Skeletal muscle satellite cell (primary cell): ENCODE measurements around the gene STK11.

Source experiments
- H3K27me3 ChIP-seq: 2 replicates; pipeline ENCODE4 v1.7.0; 2013; ENCODE audit warnings: low read length; ENCODE audit not compliant: control insufficient read depth, insufficient read depth
- H3K36me3 ChIP-seq: 2 replicates; pipeline ENCODE4 v1.7.0; 2013; ENCODE audit warnings: mild to moderate bottlenecking, control low read depth, low read length; ENCODE audit not compliant: insufficient read depth
- H3K4me1 ChIP-seq: 2 replicates; pipeline ENCODE4 v1.7.0; 2013; ENCODE audit warnings: low read length; ENCODE audit not compliant: control insufficient read depth, insufficient read depth
- H3K4me2 ChIP-seq: 2 replicates; pipeline ENCODE4 v1.7.0; 2013; ENCODE audit warnings: mild to moderate bottlenecking, low read length
- H3K4me3 ChIP-seq: 2 replicates; pipeline ENCODE4 v1.7.0; 2013; ENCODE audit warnings: low read length
- H3K9ac ChIP-seq: 2 replicates; pipeline ENCODE4 v1.7.0; 2013; ENCODE audit warnings: mild to moderate bottlenecking, low read depth, low read length, moderate library complexity
- H3K9me3 ChIP-seq: replicated peaks from 2 replicates; pipeline ENCODE4 v1.7.0; 2013; ENCODE audit warnings: mild to moderate bottlenecking, control low read depth, low read length

The STK11 gene

DNA sequence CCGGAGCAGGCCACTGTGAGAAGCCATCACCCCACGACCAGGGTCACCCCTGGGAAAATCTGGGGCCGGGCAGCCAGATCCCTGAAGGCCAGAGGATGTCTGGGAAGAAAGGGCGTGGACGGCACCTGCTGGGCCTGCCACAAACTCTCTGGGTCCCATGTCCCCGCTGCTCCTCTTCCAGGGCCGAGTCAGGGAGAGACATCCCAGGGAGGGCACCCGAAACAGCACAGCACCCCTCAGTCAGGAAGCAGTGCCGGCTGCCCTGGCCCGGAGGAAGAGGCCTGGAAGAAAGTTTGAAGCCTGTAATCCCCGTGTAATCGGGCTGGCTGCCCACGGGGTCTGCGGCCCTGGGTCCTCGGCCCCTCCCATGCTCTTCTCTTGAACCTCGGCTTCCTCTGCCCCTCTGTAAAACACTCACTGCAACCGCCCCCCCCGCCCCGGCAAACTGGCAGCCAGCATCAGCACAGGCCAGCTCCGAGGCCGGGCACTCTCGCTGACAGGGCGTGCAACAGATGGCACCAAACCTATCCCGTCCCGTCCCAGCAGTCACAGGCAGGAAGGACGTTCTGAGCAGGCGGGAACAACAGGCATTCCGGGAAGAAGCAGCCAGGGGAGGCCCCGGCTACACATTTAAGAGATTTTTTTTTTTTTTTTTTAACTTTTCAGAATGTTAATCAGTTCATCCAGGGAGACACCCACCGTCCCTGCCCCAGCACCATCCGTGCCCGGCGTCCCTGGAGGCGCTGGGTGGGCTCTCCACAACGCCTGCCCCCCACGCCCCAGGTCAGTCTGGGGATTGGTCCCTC, 33.0 kb upstream of the STK11 start:
- peaks cover 9% of the 10 kb centered on the region for H3K36me3 ChIP-seq
- peak overlapping the region; percentile 97 for H3K4me2 ChIP-seq
- H3K4me3 ChIP-seq = peak overlapping the region; percentile 91
- H3K4me1 ChIP-seq = peaks cover 48% of the 10 kb centered on the region
- H3K9ac ChIP-seq = peak overlapping the region; percentile 94
- H3K9me3 ChIP-seq = no peaks in the 10 kb centered on the region
- H3K27me3 ChIP-seq = no peaks in the 10 kb centered on the region

DNA sequence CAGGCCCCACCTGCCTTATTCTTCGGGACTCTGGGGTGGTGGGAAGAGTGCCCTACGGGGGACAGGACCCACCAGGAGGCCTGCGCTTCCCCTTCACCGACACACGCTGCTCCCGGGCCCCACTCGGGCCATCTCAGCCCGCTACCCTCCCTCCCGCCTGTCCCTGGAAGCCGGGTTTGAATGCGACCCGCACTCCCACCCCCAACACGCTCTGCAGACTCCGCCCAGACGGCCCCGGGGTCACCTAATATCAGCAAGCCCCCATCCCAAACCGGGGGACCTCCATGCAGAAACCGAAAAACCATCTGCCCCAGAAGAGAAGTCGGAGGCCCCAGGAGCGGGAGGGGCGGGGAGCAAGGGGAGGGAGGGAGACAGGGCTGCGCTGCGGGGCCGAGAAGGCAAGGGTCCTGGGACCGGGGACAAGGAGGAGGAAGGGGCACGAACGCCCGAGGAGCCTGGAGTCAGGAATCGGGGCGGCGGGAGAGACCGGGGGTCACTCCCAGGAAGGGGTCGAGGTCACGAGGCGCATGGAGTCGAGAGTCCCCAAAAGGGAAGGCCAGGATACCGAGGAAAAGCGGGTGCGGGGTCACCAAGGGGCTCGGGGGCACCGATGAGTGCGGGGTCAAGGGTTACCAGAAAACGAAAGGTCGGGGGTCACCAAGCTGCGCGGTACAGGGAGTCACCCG, 32.3 kb upstream of the STK11 start:
- peak overlapping the region; percentile 94 for H3K9ac ChIP-seq
- peaks cover 53% of the 10 kb centered on the region for H3K4me1 ChIP-seq
- H3K36me3 ChIP-seq = peaks cover 7% of the 10 kb centered on the region
- H3K4me3 ChIP-seq = peak overlapping the region; percentile 91
- peak overlapping the region; percentile 97 for H3K4me2 ChIP-seq
- H3K9me3 ChIP-seq = no peaks in the 10 kb centered on the region
- no peaks in the 10 kb centered on the region for H3K27me3 ChIP-seq

DNA sequence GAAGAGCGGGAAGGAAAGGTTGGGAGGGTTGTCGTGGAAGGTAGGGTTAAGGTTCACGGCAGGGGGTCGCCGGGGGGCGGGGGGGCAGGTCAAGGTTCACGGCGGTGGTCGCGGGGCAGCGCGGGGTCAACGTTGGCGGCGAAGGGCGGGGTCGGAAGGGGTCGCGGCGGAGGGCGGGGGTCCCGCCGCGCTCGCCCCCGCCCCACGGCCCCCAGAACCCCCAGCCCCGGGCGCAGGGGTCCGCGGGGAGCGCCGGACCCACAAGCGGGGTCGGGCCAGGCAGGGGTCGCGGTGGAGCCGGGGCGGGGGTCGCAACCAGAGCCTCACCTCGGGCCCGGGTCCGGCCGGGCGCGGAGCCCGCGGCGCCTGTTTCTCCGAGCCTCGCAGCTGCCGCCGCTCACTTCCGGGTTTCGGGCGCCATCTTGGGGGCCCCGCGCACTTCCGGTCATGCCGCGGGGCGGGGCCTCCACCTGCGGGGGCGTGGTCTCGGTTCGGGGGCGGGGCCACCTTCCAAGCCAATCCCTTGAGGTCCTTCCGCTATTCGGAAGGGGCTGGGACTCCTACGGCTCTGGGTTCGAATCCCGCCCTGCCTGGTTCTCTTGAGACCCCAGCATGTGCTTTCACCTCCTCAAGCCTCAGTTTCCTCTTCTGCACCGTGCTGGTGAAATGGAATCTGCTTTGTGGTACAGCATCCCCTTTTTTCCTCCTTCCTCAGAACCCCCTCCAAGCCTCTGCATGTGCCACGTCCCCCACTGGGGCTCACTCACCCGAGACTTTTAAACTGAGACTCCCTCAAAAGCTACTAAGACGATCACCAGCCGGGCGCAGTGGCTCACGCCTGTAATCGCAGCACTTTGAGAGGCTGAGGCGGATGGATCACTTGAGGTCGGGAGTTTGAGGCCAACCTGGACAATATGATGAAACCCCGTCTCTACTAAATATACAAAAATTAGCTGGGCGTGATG, 31.5 kb upstream of the STK11 start, which contains the start of gene SBNO2:
Gene SBNO2, minus strand, starts transcription at position 424 of the 965 bp plus-strand sequence. CDS start 19,992 bp downstream, outside the sequence.
- H3K4me1 ChIP-seq = peaks cover 44% of the 10 kb centered on the region
- peak within 1 kb of the TSS; percentile 91 for H3K4me3 ChIP-seq
- no peaks in the 10 kb centered on the region for H3K27me3 ChIP-seq
- H3K4me2 ChIP-seq = peak within 1 kb of the TSS; percentile 97
- peak within 1 kb of the TSS; percentile 94 for H3K9ac ChIP-seq
- H3K9me3 ChIP-seq = no peaks in the 10 kb centered on the region
- H3K36me3 ChIP-seq = peaks cover 6% of the 10 kb centered on the region

DNA sequence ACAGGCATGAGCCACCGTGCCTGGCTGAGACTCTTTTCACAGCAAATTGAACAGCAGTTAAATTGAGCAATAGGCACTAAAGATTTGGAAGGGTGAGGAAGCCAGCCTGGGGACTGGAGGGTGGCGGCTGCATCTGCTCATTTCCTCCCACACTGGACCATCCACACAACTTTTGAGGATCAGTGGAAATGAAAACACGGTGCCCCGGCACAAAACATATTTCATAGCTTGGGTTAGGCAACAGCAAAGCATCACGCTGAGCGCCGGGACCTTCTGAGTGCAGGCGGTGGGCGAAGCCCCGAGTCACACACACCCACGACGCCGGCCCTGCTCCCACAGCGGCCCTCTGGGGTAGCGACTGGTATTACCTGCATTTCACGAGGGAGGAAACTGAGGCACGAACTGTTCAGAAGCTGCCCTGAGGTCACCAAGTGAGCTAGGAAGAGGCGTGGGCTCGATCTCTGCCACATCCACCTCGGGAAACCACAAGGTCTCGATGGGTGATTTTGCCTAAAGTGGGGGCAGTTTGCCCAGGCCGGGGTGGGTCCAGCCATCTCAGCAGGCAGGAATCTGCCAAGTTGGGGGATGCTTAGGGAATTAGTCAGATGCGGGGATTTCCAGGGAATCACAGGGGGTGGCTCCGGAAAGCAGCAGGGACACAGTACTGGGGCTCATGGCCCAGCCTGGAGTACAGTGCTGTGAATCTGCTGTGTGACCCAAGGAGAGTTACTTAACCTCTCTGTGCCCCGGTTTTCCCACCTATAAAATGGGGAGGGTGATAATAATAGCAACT, 28.1 kb upstream of the STK11 start:
- Histone ChIP-seq H3K27me3 (no peaks in the 10 kb centered on the region), H3K36me3 (no peaks in the 10 kb centered on the region), H3K4me3 (peak overlapping the region; percentile 53), H3K9me3 (no peaks in the 10 kb centered on the region), H3K4me1 (peaks cover 29% of the 10 kb centered on the region), H3K4me2 (peak overlapping the region; percentile 78), H3K9ac (peak overlapping the region; percentile 77)

DNA sequence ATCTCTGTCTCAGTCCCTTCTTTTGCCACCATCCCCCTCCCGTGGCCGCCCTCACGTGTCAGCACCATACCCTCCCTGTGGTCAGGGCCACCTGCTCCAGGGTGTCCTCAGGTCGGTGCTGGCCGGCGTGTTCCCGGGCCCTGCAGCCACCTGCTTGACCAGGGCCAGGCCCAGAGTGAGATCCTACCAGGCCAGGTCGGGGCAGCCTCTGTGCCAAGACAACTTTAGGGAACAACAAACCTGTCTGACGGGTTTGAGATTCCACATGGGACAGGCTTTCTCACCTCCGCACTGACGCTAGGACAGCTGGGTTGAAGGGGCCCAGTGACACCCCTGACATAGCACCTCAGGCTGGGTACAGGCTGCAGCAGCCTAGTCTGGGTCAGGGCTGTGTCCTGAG, 24.0 kb upstream of the STK11 start:
- H3K36me3 ChIP-seq = no peaks in the 10 kb centered on the region
- no peak overlapping the region for H3K4me2 ChIP-seq
- H3K4me3 ChIP-seq = no peak overlapping the region
- H3K9ac ChIP-seq = no peak overlapping the region
- peaks cover 24% of the 10 kb centered on the region for H3K4me1 ChIP-seq
- H3K9me3 ChIP-seq = no peaks in the 10 kb centered on the region
- H3K27me3 ChIP-seq = no peaks in the 10 kb centered on the region

DNA sequence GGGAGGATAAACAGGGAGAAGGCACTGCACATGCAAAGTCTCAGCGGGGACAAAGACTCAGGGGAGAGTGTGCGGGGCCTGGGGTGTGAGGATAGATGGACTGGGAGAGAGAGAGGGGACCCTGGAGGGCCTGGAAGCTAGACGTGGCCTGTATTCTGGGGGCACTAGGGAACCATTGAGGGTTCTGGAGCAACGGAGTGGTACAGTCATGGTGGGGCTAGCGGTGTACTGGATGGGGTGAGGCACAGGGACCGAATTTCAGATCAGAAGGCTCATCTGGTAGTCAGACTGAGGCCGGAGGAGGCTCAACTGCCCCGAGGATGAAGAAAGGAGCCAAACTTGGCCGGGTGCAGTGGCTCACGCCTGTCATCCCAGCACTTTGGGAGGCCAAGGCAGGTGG, 23.5 kb upstream of the STK11 start:
- Histone ChIP-seq H3K9me3 (no peaks in the 10 kb centered on the region), H3K4me3 (no peak overlapping the region), H3K36me3 (no peaks in the 10 kb centered on the region), H3K4me1 (peaks cover 20% of the 10 kb centered on the region), H3K9ac (no peak overlapping the region), H3K27me3 (no peaks in the 10 kb centered on the region), H3K4me2 (no peak overlapping the region)

DNA sequence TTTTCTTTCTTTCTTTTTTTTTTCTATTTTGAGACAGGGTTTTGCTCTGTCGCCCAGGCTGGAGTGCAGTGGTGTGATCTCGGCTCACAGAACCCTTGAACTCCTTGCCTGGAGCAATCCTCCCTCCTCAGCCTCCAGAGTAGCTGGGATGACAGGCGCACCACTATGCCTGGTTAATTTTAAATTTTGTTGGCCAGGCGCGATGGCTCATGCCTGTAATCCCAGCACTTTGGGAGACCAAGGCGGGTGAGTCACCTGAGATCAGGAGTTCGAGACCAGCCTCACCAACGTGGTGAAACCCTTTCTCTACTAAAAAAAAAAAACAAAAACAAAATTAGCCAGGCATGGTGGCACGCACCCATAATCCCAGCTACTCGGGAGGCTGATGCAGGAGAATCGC, 22.9 kb upstream of the STK11 start:
- Histone ChIP-seq H3K9me3 (no peaks in the 10 kb centered on the region), H3K27me3 (no peaks in the 10 kb centered on the region), H3K4me2 (no peak overlapping the region), H3K36me3 (no peaks in the 10 kb centered on the region), H3K9ac (no peak overlapping the region), H3K4me3 (no peak overlapping the region), H3K4me1 (peaks cover 13% of the 10 kb centered on the region)

DNA sequence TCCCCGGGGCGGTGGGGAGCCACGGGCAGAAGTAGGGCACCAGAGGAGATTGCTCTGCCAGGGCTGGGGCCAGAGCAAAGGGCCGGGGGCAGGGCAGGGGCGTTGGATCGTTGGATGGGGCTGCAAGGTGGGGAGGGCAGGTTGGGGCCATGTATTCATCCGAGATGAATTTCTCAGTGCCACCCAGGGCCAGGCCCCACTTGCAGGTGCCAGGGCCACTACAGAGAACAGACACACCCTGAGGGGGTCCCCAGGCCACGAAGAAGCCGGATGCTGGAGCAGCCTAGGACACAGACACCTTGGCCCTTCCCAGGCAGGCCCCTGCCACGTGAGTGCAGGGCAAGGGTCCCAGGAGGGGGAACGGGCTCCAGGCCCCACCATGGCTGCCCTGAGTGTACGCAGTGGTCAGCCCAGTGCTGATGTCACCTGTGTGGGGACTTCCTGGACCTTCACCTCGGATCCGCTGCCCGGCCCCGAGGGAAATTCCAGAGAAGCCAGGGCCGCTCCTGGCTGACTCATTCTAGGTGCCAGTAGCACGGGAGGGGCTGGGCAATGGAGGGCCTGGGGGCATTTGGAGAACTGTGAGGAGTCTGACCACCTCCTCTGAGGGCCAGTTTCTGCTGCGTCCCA, 21.9 kb upstream of the STK11 start:
- Histone ChIP-seq H3K4me2 (no peak overlapping the region), H3K4me3 (no peak overlapping the region), H3K27me3 (no peaks in the 10 kb centered on the region), H3K4me1 (peaks cover 10% of the 10 kb centered on the region), H3K36me3 (no peaks in the 10 kb centered on the region), H3K9me3 (no peaks in the 10 kb centered on the region), H3K9ac (no peak overlapping the region)

DNA sequence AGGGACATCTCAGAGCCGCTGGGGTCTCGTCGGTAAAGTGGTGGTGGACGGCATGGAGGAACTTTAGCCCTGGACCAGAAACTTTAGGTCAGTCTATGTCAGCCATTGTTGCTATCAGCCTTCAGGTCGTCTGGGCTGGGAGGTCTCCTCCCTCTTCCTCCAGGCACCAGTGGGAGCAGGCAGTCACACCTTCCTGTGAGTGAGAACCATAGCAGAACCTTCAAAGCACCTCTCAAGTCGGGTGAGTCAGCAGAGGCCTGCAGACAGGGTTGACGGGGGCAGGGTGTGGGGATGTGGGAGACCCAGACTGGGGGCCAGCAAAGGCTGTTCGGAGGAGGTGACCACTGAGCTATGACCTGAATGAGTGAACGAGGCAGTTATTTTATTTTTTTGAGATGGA, 16.2 kb upstream of the STK11 start:
- Histone ChIP-seq H3K4me3 (no peak overlapping the region), H3K9ac (no peak overlapping the region), H3K36me3 (no peaks in the 10 kb centered on the region), H3K4me1 (no peaks in the 10 kb centered on the region), H3K27me3 (no peaks in the 10 kb centered on the region), H3K9me3 (no peaks in the 10 kb centered on the region), H3K4me2 (no peak overlapping the region)

DNA sequence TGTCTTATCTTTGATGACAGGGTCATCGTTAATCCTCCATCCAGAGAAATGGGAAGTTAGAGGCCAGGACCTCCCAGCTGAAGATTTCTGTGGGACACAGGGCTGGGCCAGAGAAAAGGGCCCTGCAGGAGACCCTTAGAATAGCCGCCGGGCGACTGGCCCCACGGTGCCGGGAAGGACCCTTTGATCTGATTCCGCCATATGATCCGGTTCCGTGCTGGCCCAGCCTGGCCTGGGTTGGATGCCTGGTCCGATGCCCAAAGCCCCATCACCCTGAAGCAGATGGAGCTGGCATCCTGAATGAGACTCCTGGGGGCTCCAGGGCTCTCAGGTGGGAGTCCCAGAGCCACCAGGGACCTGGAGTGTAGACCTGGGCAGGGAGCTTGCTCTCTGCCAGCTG, 6.0 kb upstream of the STK11 start:
- H3K27me3 ChIP-seq = no peaks in the 10 kb centered on the region
- H3K4me1 ChIP-seq = peaks cover 6% of the 10 kb centered on the region
- no peaks in the 10 kb centered on the region for H3K36me3 ChIP-seq
- H3K4me2 ChIP-seq = no peak overlapping the region
- no peak overlapping the region for H3K9ac ChIP-seq
- H3K9me3 ChIP-seq = no peaks in the 10 kb centered on the region
- H3K4me3 ChIP-seq = no peak overlapping the region
